Measurements from ENCODE around the gene AUTS2.

- TF ChIP-seq EZH2 (IDR thresholded peaks at IDR 0.05; ENCODE audit: insufficient read depth, poor library complexity, severe bottlenecking) (no peak), EZH2phosphoT487 (IDR thresholded peaks at IDR 0.05; ENCODE audit: insufficient read depth, low read depth) (no peak)
Observed at GRCh38 chr7:70580161-70580560, 981.9 kb downstream of the AUTS2 start.

All from GM23248 (cell line).